Suprapubic skin (tissue), 4 donors: ENCODE results near the gene ATP6V1E1. TPM values are rescaled to one million over a fixed set of nuclear protein-coding genes. Genes with fewer than 3 reads are reported as not detected.

ENCODE experiments used
- DNase-seq, 2 donors: peaks; one replicate each; pipeline ENCODE4 v3.0.0-alpha.2; 2019; ENCODE audit warnings: low spot score in 2 of 2
- H3K27ac ChIP-seq: fragments of 200-600 bp; sonication (generic); one replicate; pipeline ENCODE4 v1.5.1; 2019
- H3K27me3 ChIP-seq: fragments of 200-600 bp; sonication (generic); one replicate; pipeline ENCODE4 v1.5.1; 2019
- H3K36me3 ChIP-seq: fragments of 200-600 bp; sonication (generic); one replicate; pipeline ENCODE4 v1.5.1; 2019
- H3K4me1 ChIP-seq: fragments of 200-600 bp; sonication (generic); one replicate; pipeline ENCODE4 v1.5.1; 2019
- H3K4me3 ChIP-seq: fragments of 200-600 bp; sonication (generic); one replicate; pipeline ENCODE4 v1.5.1; 2019; ENCODE audit warnings: mild to moderate bottlenecking
- H3K9me3 ChIP-seq: fragments of 200-600 bp; sonication (generic); one replicate; pipeline ENCODE4 v1.5.1; 2019
- CTCF ChIP-seq, 2 donors: fragments of 200-600 bp in 1 of 2; fragments of 450-650 bp in 1 of 2; sonication (generic) in 1 of 2; IDR thresholded peaks; one replicate each; pipeline ENCODE4 v1.5.1; 2016 to 2019; ENCODE audit warnings: antibody characterized with exemption in 2 of 2, mild to moderate bottlenecking in 1 of 2, moderate library complexity in 1 of 2
- EP300 ChIP-seq: sonication (generic); formaldehyde crosslinking; IDR thresholded peaks from one replicate; pipeline ENCODE4 v1.6.1; 2017; ENCODE audit warnings: antibody characterized with exemption
- POLR2A ChIP-seq, 2 donors: fragments of 450-650 bp; IDR thresholded peaks; one replicate each; pipeline ENCODE4 v1.6.1; 2017; ENCODE audit warnings: antibody characterized with exemption in 2 of 2, mild to moderate bottlenecking in 2 of 2, moderate library complexity in 2 of 2
- POLR2AphosphoS5 ChIP-seq, 3 donors: sonication (generic); formaldehyde crosslinking; IDR thresholded peaks; one replicate each; pipeline ENCODE4 v1.6.1; 2017; ENCODE audit warnings: antibody characterized with exemption in 3 of 3
- WGBS: methylation state at CpG from one replicate; pipeline ENCODE4 v1.1.5; 2018; 5-methylcytosine and 5-hydroxymethylcytosine counted together
- total RNA-seq, 4 donors: library from RNA; depleted of rRNA; stranded (reverse); fragments of >200 nt; gene quantifications; one replicate each; pipeline ENCODE4 v1.1.0, GENCODE V29; 2016

ATP6V1E1 gene
- total RNA-seq, 4 donors from 2014 or later, result 106 to 128 (median 115) TPM

DNA sequence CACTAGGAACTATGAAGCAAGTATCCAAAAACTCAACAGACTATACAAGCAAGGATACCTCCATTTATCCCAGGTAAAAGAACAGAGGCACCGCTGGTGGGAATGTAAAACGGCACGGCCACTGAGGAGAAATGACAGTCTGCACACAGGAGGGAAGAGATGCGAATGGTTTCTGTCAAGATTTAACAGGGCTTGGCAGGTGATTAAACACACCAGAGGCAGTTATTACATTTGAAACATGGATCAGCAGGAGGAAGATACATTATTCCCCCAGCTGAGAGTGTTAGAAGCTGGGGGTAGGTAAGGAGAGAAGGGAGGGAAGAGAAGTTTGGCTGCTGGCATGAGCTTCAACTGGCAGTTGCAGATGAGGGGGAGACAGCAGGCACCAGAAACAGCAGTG, 30.2 kb downstream of the ATP6V1E1 start:
- no peaks in the 10 kb centered on the region for H3K4me1 ChIP-seq
- no peaks in the 10 kb centered on the region for H3K27me3 ChIP-seq
- no peak overlapping the region for H3K4me3 ChIP-seq
- no peaks in the 10 kb centered on the region for H3K9me3 ChIP-seq
- peaks cover 85% of the 10 kb centered on the region for H3K36me3 ChIP-seq
- no peak for TF ChIP-seq EP300
- peak in 1 of 2 donors; percentile 21 for DNase-seq
- no peak overlapping the region for H3K27ac ChIP-seq
- WGBS, result 95% methylated on average over 4 of the region's 4 CpGs

- no peak for DNase-seq
- Histone ChIP-seq H3K4me3 (no peak overlapping the region), H3K4me1 (no peaks in the 10 kb centered on the region), H3K27me3 (no peaks in the 10 kb centered on the region), H3K27ac (no peak overlapping the region), H3K9me3 (no peaks in the 10 kb centered on the region), H3K36me3 (peaks cover 91% of the 10 kb centered on the region)
- TF ChIP-seq EP300 (no peak), CTCF (IDR thresholded peaks at IDR 0.05) (no peak), POLR2AphosphoS5 (IDR thresholded peaks at IDR 0.05) (no peak), POLR2A (IDR thresholded peaks at IDR 0.05) (no peak)
- 98% methylated on average over 2 of the region's 2 CpGs for WGBS
Observed at GRCh38 chr22:17597217-17597616, 31.3 kb downstream of the ATP6V1E1 start.

GRCh38 chr22:17596226-17596625, 32.3 kb downstream of the ATP6V1E1 start:
- Histone ChIP-seq H3K4me1 (no peaks in the 10 kb centered on the region), H3K4me3 (no peak overlapping the region), H3K27me3 (no peaks in the 10 kb centered on the region), H3K36me3 (peaks cover 97% of the 10 kb centered on the region), H3K9me3 (no peaks in the 10 kb centered on the region), H3K27ac (no peak overlapping the region)
- 92% methylated on average over 6 of the region's 6 CpGs for WGBS
- TF ChIP-seq EP300 (no peak), CTCF (IDR thresholded peaks at IDR 0.05) (no peak), POLR2AphosphoS5 (IDR thresholded peaks at IDR 0.05) (no peak), POLR2A (IDR thresholded peaks at IDR 0.05) (no peak)
- no peak for DNase-seq

GRCh38 chr22:17592201-17592600, 36.3 kb downstream of the ATP6V1E1 start:
- Histone ChIP-seq H3K4me3 (no peak overlapping the region), H3K36me3 (peaks cover 74% of the 10 kb centered on the region), H3K9me3 (no peaks in the 10 kb centered on the region), H3K4me1 (no peaks in the 10 kb centered on the region), H3K27me3 (no peaks in the 10 kb centered on the region), H3K27ac (no peak overlapping the region)
- 88% methylated on average over 5 of the region's 5 CpGs for WGBS
- no peak for DNase-seq
- TF ChIP-seq CTCF (IDR thresholded peaks at IDR 0.05) (no peak), EP300 (no peak), POLR2A (IDR thresholded peaks at IDR 0.05) (no peak), POLR2AphosphoS5 (IDR thresholded peaks at IDR 0.05) (no peak)

GRCh38 chr22:17590586-17590985, 38.0 kb downstream of the ATP6V1E1 start:
- TF ChIP-seq CTCF (IDR thresholded peaks at IDR 0.05), result no peak
- no peak for TF ChIP-seq POLR2AphosphoS5 (IDR thresholded peaks at IDR 0.05)
- no peak for TF ChIP-seq POLR2A (IDR thresholded peaks at IDR 0.05)
- no peak for TF ChIP-seq EP300
- H3K4me1 ChIP-seq, result no peaks in the 10 kb centered on the region
- H3K36me3 ChIP-seq, result peaks cover 58% of the 10 kb centered on the region
- H3K4me3 ChIP-seq, result no peak overlapping the region
- no peaks in the 10 kb centered on the region for H3K9me3 ChIP-seq
- 91% methylated on average over 5 of the region's 5 CpGs for WGBS
- H3K27ac ChIP-seq, result no peak overlapping the region
- DNase-seq, result no peak
- H3K27me3 ChIP-seq, result no peaks in the 10 kb centered on the region

DNA sequence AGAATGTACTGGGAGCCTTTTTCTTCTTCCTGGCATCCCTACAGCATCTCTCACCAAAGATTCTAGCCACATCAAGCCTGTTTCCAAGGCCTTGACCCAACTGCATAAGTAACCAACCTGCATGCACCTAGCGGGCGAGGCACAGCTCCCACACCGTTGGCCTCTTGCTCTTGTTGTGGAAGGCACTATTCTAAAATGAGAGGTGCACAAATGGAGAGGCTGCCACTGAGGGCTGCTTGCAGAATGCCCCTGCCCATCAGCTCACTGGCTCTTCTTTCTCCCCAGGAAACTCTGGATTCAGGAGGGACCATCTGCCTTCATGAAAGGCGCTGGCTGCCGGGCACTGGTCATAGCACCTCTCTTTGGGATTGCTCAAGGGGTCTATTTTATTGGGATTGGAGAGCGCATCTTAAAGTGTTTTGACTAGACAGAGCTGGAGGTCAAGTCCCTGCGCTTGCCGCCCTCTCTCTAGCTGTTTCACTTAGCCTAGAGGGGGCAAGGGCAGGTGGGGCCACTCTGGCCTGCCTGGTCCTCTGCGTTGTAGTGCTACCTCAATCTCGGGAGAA, 38.7 kb downstream of the ATP6V1E1 start:
- TF ChIP-seq CTCF (IDR thresholded peaks at IDR 0.05) (no peak), POLR2A (IDR thresholded peaks at IDR 0.05) (no peak), POLR2AphosphoS5 (IDR thresholded peaks at IDR 0.05) (no peak)
- DNase-seq, result no peak
- no peaks in the 10 kb centered on the region for H3K4me1 ChIP-seq
- H3K4me3 ChIP-seq, result no peak overlapping the region
- H3K9me3 ChIP-seq, result no peaks in the 10 kb centered on the region
- H3K36me3 ChIP-seq, result peaks cover 51% of the 10 kb centered on the region
- no peaks in the 10 kb centered on the region for H3K27me3 ChIP-seq
- H3K27ac ChIP-seq, result no peak overlapping the region
- WGBS, result 91% methylated on average over 10 of the region's 10 CpGs
